H1 (cell line): ENCODE results near the gene ZNF808. TPM values are rescaled to one million over a fixed set of nuclear protein-coding genes. Genes with fewer than 3 reads are reported as not detected.
"Not testable (repeated sequence)": the region's sequence is repeated elsewhere in the genome, so short reads cannot be mapped to it uniquely, and the experiment has no call there.

Source experiments
- CTCF ChIA-PET: fragments of 300-600 bp; sonication (Branson Sonifier 250); formaldehyde crosslinking; loops from one replicate; lab custom pipeline; 2021; ENCODE audit not compliant: partially characterized antibody; lab: Charles Lee
- POLR2A ChIA-PET: fragments of 300-600 bp; sonication (Branson Sonifier 250); formaldehyde crosslinking; loops from one replicate; lab custom pipeline; 2021; ENCODE audit warnings: inconsistent platforms; ENCODE audit not compliant: partially characterized antibody; lab: Charles Lee
- DNase-seq, 2 experiments: peaks; one replicate each; pipeline versions ENCODE4 v3.0.0 to v3.0.0-alpha.2; 2010 to 2022; ENCODE audit warnings: low spot score in 2 of 2, low read depth in 1 of 2, mixed read lengths in 1 of 2
- FAIRE-seq: peaks from 2 replicates; lab custom pipeline; 2011; peaks lifted over from hg19 to GRCh38; lab: Jason Lieb, UNC
- H2AFZ ChIP-seq: 2 replicates; pipeline ENCODE4 v1.8.1; 2012; ENCODE audit warnings: low read length, inconsistent platforms
- H2AK5ac ChIP-seq: 2 replicates; pipeline ENCODE4 v1.6.1; 2013; ENCODE audit warnings: low read depth, low read length
- H2BK120ac ChIP-seq: replicated peaks from 2 replicates; pipeline ENCODE3; 2013; ENCODE audit warnings: low read depth, low read length, inconsistent platforms
- H2BK12ac ChIP-seq: 2 replicates; pipeline ENCODE4 v1.6.1; 2013; ENCODE audit warnings: low read depth, low read length
- H2BK15ac ChIP-seq: 2 replicates; pipeline ENCODE4 v1.6.1; 2013; ENCODE audit warnings: low read length
- H2BK20ac ChIP-seq: 2 replicates; pipeline ENCODE4 v1.6.1; 2013; ENCODE audit warnings: low read length
- H2BK5ac ChIP-seq: 2 replicates; pipeline ENCODE4 v1.6.1; 2013; ENCODE audit warnings: low read depth, low read length
- H3K14ac ChIP-seq: 2 replicates; pipeline ENCODE4 v1.6.1; 2013; ENCODE audit warnings: inconsistent platforms; ENCODE audit not compliant: insufficient read length
- H3K18ac ChIP-seq: 2 replicates; pipeline ENCODE4 v1.6.1; 2013; ENCODE audit warnings: low read length; ENCODE audit errors: extremely low read depth
- H3K23ac ChIP-seq: 2 replicates; pipeline ENCODE4 v1.6.1; 2013; ENCODE audit warnings: inconsistent platforms; ENCODE audit not compliant: insufficient read length
- H3K23me2 ChIP-seq: 2 replicates; pipeline ENCODE4 v1.6.1; 2013; ENCODE audit warnings: low read depth, low read length
- H3K27ac ChIP-seq: 2 replicates; pipeline ENCODE4 v1.6.1; 2011; ENCODE audit warnings: low read depth, low read length, inconsistent platforms
- H3K27me3 ChIP-seq, 4 experiments: replicated peaks in 1 of 4; 1 replicate in 1 of 4; 2 replicates in 3 of 4; pipeline versions ENCODE4 v1.6.1 to v1.8.1; 2011 to 2013; ENCODE audit warnings: low read length in 3 of 4, mild to moderate bottlenecking in 3 of 4, inconsistent platforms in 2 of 4, mixed read lengths in 2 of 4, moderate library complexity in 1 of 4; ENCODE audit not compliant: control insufficient read depth in 3 of 4, insufficient read depth in 3 of 4; ENCODE audit errors: extremely low read depth in 1 of 4
- H3K36me3 ChIP-seq, 4 experiments: 2 replicates each; pipeline versions ENCODE4 v1.6.1 to v1.8.1; 2011 to 2013; ENCODE audit warnings: mild to moderate bottlenecking in 4 of 4, low read length in 3 of 4, moderate library complexity in 2 of 4, control low read depth in 1 of 4, inconsistent platforms in 1 of 4; ENCODE audit not compliant: insufficient read depth in 4 of 4, control insufficient read depth in 2 of 4
- H3K4ac ChIP-seq: replicated peaks from 2 replicates; pipeline ENCODE3; 2013; ENCODE audit warnings: low read length, low read depth, mixed read lengths, inconsistent platforms; ENCODE audit not compliant: insufficient read length
- H3K4me1 ChIP-seq, 4 experiments: replicated peaks in 1 of 4; 1 replicate in 1 of 4; 2 replicates in 3 of 4; pipeline versions ENCODE4 v1.6.1 to v1.8.1; 2011 to 2013; ENCODE audit warnings: low read length in 3 of 4, inconsistent platforms in 2 of 4, mixed read lengths in 1 of 4; ENCODE audit not compliant: insufficient read depth in 4 of 4, control insufficient read depth in 3 of 4
- H3K4me2 ChIP-seq, 2 experiments: 2 replicates each; pipeline versions ENCODE4 v1.6.1 to v1.8.1; 2011 to 2013; ENCODE audit warnings: low read depth in 2 of 2, low read length in 2 of 2, control low read depth in 1 of 2, inconsistent platforms in 1 of 2, mild to moderate bottlenecking in 1 of 2; ENCODE audit not compliant: insufficient read depth in 1 of 2
- H3K4me3 ChIP-seq, 4 experiments: fragments of 200-600, 300-600 bp in 1 of 4; sonication (generic), shearing (Covaris generic), sonication (Bioruptor Twin) in 1 of 4; 2 replicates each; pipeline versions ENCODE4 v1.5.1 to v1.8.1; 2011 to 2016; ENCODE audit warnings: low read length in 4 of 4, low read depth in 3 of 4, control low read depth in 2 of 4, inconsistent platforms in 2 of 4, mild to moderate bottlenecking in 2 of 4, mixed read lengths in 1 of 4, moderate library complexity in 1 of 4; ENCODE audit not compliant: insufficient read depth in 2 of 4; ENCODE audit errors: extremely low read depth in 1 of 4
- H3K56ac ChIP-seq: replicated peaks from 2 replicates; pipeline ENCODE3; 2013; ENCODE audit warnings: low read depth, mild to moderate bottlenecking, mixed read lengths, low read length, inconsistent platforms; ENCODE audit not compliant: insufficient read length
- H3K79me1 ChIP-seq: 2 replicates; pipeline ENCODE4 v1.6.1; 2013; ENCODE audit warnings: low read depth, low read length, control low read depth
- H3K79me2 ChIP-seq, 2 experiments: 2 replicates each; pipeline versions ENCODE4 v1.6.1 to v1.8.1; 2012 to 2013; ENCODE audit warnings: low read length in 2 of 2, mild to moderate bottlenecking in 2 of 2, inconsistent platforms in 1 of 2; ENCODE audit not compliant: insufficient read depth in 2 of 2, control insufficient read depth in 1 of 2
- H3K9ac ChIP-seq, 4 experiments: replicated peaks in 1 of 4; 1 replicate in 1 of 4; 2 replicates in 3 of 4; pipeline versions ENCODE4 v1.6.1 to v1.8.1; 2011 to 2013; ENCODE audit warnings: low read depth in 3 of 4, low read length in 3 of 4, control low read depth in 2 of 4, mild to moderate bottlenecking in 2 of 4, moderate library complexity in 2 of 4, inconsistent platforms in 1 of 4; ENCODE audit errors: extremely low read depth in 1 of 4
- H3K9me3 ChIP-seq, 2 experiments: 2 replicates each; pipeline versions ENCODE4 v1.6.1 to v1.8.1; 2012 to 2013; ENCODE audit warnings: mild to moderate bottlenecking in 2 of 2, moderate library complexity in 2 of 2, control low read depth in 1 of 2, inconsistent platforms in 1 of 2, low read depth in 1 of 2, low read length in 1 of 2, mixed read lengths in 1 of 2; ENCODE audit not compliant: insufficient read depth in 2 of 2
- H4K20me1 ChIP-seq, 2 experiments: replicated peaks in 1 of 2; 2 replicates each; pipeline versions ENCODE3 to v1.8.1; 2011 to 2013; ENCODE audit warnings: inconsistent platforms in 2 of 2, low read length in 2 of 2, mild to moderate bottlenecking in 1 of 2; ENCODE audit not compliant: insufficient read depth in 2 of 2, control insufficient read depth in 1 of 2
- H4K5ac ChIP-seq: 2 replicates; pipeline ENCODE4 v1.6.1; 2013; ENCODE audit warnings: low read length, low read depth, mixed read lengths, inconsistent platforms; ENCODE audit not compliant: insufficient read length
- H4K8ac ChIP-seq: 2 replicates; pipeline ENCODE4 v1.8.0; 2013; ENCODE audit warnings: mild to moderate bottlenecking, moderate library complexity, low read length, inconsistent platforms; ENCODE audit not compliant: insufficient read depth; ENCODE audit errors: extremely low read depth
- H4K91ac ChIP-seq: replicated peaks from 2 replicates; pipeline ENCODE3; 2013; ENCODE audit warnings: low read length, mixed read lengths, inconsistent platforms; ENCODE audit not compliant: insufficient read length
- WGBS, 2 experiments: shearing (Covaris generic) in 1 of 2; methylation state at CpG; one replicate each; pipeline versions ENCODE4 v1.1.6 to v1.1.7; 2013 to 2015; ENCODE audit warnings: low lambda C conversion rate in 2 of 2, mixed read lengths in 2 of 2, inconsistent platforms in 1 of 2, low coverage in 1 of 2, missing lambda C conversion rate in 1 of 2; ENCODE audit not compliant: insufficient replicate concordance in 2 of 2, insufficient coverage in 1 of 2, insufficient read length in 1 of 2; ENCODE audit errors: extremely low coverage in 1 of 2, missing lambda C conversion rate in 1 of 2; 5-methylcytosine and 5-hydroxymethylcytosine counted together
- polyA plus RNA-seq, 7 experiments: library from polyadenylated mRNA; depleted of rRNA in 3 of 7; stranded (reverse) in 5 of 7; unstranded in 2 of 7; fragments of >200 nt in 5 of 7; fragments of 200-250 nt in 2 of 7; gene quantifications; 1 replicate in 5 of 7; 2 replicates in 1 of 7; 4 replicates in 1 of 7; pipeline versions ENCODE4 v1.2.1 to v1.2.3, GENCODE V29; 2011 to 2013; ENCODE audit warnings: missing spikeins in 2 of 7, mixed read lengths in 2 of 7
- total RNA-seq: library from RNA; stranded (reverse); fragmentation: NEBNext Ultra II Directional; extraction: Animal tissue kit (Norgen Biotek cat#: 25700); gene quantifications from 2 replicates; pipeline ENCODE4 v1.2.1, GENCODE V29; 2021

Gene ZNF808
- total and polyA plus RNA-seq, 2 of the 8 experiments (the other 6 are each of a cell fraction or from before 2014, with no cell fraction given) = 3.9 to 25.9 TPM

GRCh38 chr19:52541176-52541575, 13.7 kb downstream of the ZNF808 start:
- CTCF ChIA-PET = interaction anchor here (0.7 to 1.0 kb wide), 2 partner anchors 27 to 142 kb away, joined by 3 read pairs; no protein-coding TSS in a partner anchor
- 90% methylated on average over 5 of the region's 5 CpGs; no CpG with 5 or more reads in 1 of the 2 experiments for WGBS, 2 experiments
- not testable (repeated sequence) for DNase-seq, H3K27me3 ChIP-seq, H2BK120ac ChIP-seq, H3K36me3 ChIP-seq, H2AK5ac ChIP-seq, H3K18ac ChIP-seq, H2BK15ac ChIP-seq, H2AFZ ChIP-seq, H3K23me2 ChIP-seq, H4K8ac ChIP-seq, H3K9me3 ChIP-seq, H3K23ac ChIP-seq, H3K14ac ChIP-seq, H2BK12ac ChIP-seq, H3K4me3 ChIP-seq, H3K79me1 ChIP-seq, H3K4me1 ChIP-seq, H4K5ac ChIP-seq, H4K91ac ChIP-seq, H3K4ac ChIP-seq, FAIRE-seq, H4K20me1 ChIP-seq, H3K4me2 ChIP-seq, H3K27ac ChIP-seq, H2BK5ac ChIP-seq, H3K56ac ChIP-seq, H3K9ac ChIP-seq, H3K79me2 ChIP-seq, H2BK20ac ChIP-seq
- POLR2A ChIA-PET = interaction anchor here (0.6 kb wide), 1 partner anchor 309 kb away, joined by 3 read pairs; no protein-coding TSS in a partner anchor
